ENCODE measurements around the gene CCDC171.

CCDC171 gene

GRCh38 chr9:15915711-15916110 lies 362.9 kb downstream of the CCDC171 start:
- no peak for DNase-seq

GRCh38 chr9:15927161-15927560 lies 374.3 kb downstream of the CCDC171 start:
- Histone ChIP-seq H3K4me3 (ENCODE audit: low read depth, low read length) (no peak overlapping the region), H3K4me1 (no peaks in the 10 kb centered on the region), H3K36me3 (no peaks in the 10 kb centered on the region), H3K9me3 (no peaks in the 10 kb centered on the region), H3K27me3 (no peaks in the 10 kb centered on the region)
- no peak for TF ChIP-seq CTCF (IDR thresholded peaks at IDR 0.05; ENCODE audit: low read depth, low read length)
- DNase-seq = no peak

More at GRCh38 chr9:15915711-15916110, 362.9 kb downstream of the CCDC171 start:
- H3K4me1 ChIP-seq = no peaks in the 10 kb centered on the region
- H3K4me3 ChIP-seq (ENCODE audit: low read depth, low read length) = no peak overlapping the region
- 0 out of 2 replicates have a peak, but pooled peaks cover 2% of the 10 kb centered on the region for H3K9me3 ChIP-seq
- no peak for TF ChIP-seq CTCF (IDR thresholded peaks at IDR 0.05; ENCODE audit: low read depth, low read length)
- H3K36me3 ChIP-seq = no peaks in the 10 kb centered on the region
- H3K27me3 ChIP-seq = no peaks in the 10 kb centered on the region

GRCh38 chr9:15935661-15936305 lies 382.9 kb downstream of the CCDC171 start:
- no peak for DNase-seq
- no peak overlapping the region for H3K4me3 ChIP-seq (ENCODE audit: low read depth, low read length)
- H3K4me1 ChIP-seq = 0 out of 2 replicates have a peak, but pooled peaks cover 3% of the 10 kb centered on the region

GRCh38 chr9:15936306-15936921 lies 383.6 kb downstream of the CCDC171 start:
- TF ChIP-seq CTCF (IDR thresholded peaks at IDR 0.05; ENCODE audit: low read depth, low read length) = no peak
- DNase-seq = peak; percentile 11
- Histone ChIP-seq H3K4me1 (0 out of 2 replicates have a peak, but pooled peaks cover 3% of the 10 kb centered on the region), H3K36me3 (no peaks in the 10 kb centered on the region), H3K4me3 (ENCODE audit: low read depth, low read length) (no peak overlapping the region), H3K9me3 (no peaks in the 10 kb centered on the region), H3K27me3 (no peaks in the 10 kb centered on the region)

More at GRCh38 chr9:15935661-15936305, 382.9 kb downstream of the CCDC171 start:
- H3K9me3 ChIP-seq = no peaks in the 10 kb centered on the region
- H3K36me3 ChIP-seq = no peaks in the 10 kb centered on the region
- no peak for TF ChIP-seq CTCF (IDR thresholded peaks at IDR 0.05; ENCODE audit: low read depth, low read length)
- no peaks in the 10 kb centered on the region for H3K27me3 ChIP-seq

- no peaks in the 10 kb centered on the region for H3K36me3 ChIP-seq
- no peaks in the 10 kb centered on the region for H3K4me1 ChIP-seq
- TF ChIP-seq CTCF (IDR thresholded peaks at IDR 0.05; ENCODE audit: low read depth, low read length) = no peak
- no peaks in the 10 kb centered on the region for H3K27me3 ChIP-seq
- no peaks in the 10 kb centered on the region for H3K9me3 ChIP-seq
- DNase-seq = no peak
- H3K4me3 ChIP-seq (ENCODE audit: low read depth, low read length) = no peak overlapping the region
Observed at GRCh38 chr9:15942831-15943424, 390.1 kb downstream of the CCDC171 start.

- no peak for DNase-seq
- no peaks in the 10 kb centered on the region for H3K36me3 ChIP-seq
- no peaks in the 10 kb centered on the region for H3K9me3 ChIP-seq
- no peak overlapping the region for H3K4me3 ChIP-seq (ENCODE audit: low read depth, low read length)
- H3K27me3 ChIP-seq = no peaks in the 10 kb centered on the region
- H3K4me1 ChIP-seq = no peaks in the 10 kb centered on the region
- no peak for TF ChIP-seq CTCF (IDR thresholded peaks at IDR 0.05; ENCODE audit: low read depth, low read length)
Observed at GRCh38 chr9:15944341-15944740, 391.5 kb downstream of the CCDC171 start.

Data from BE2C (cell line).